Panc1 (cell line): ENCODE results near the gene LSG1. TPM values are rescaled to one million over a fixed set of nuclear protein-coding genes. Genes with fewer than 3 reads are reported as not detected.
"Not testable (repeated sequence)": the region's sequence is repeated elsewhere in the genome, so short reads cannot be mapped to it uniquely, and the experiment has no call there.

ENCODE experiments used
- ATAC-seq: fragments of 200-7000 bp; cut with Tn5 transposase; 2 replicates; pipeline ENCODE4 v1.9.1; 2020; ENCODE audit warnings: mild to moderate bottlenecking, moderate library complexity
- BruUV-seq: library from RNA; stranded (reverse); fragments of 400-500 nt; replicated peaks from 2 replicates; lab custom pipeline; 2021; lab: Mats Ljungman, UMichigan
- CTCF ChIA-PET: fragments of 300-600 bp; sonication (Branson Sonifier 250); formaldehyde crosslinking; loops from one replicate; lab custom pipeline; 2022; ENCODE audit warnings: antibody characterized with exemption; lab: Charles Lee
- POLR2A ChIA-PET: fragments of 300-600 bp; sonication (Branson Sonifier 250); formaldehyde crosslinking; loops from one replicate; lab custom pipeline; 2022; ENCODE audit warnings: antibody characterized with exemption; lab: Charles Lee
- DNase-seq: peaks from one replicate; pipeline ENCODE4 v3.0.0-alpha.2; 2010; ENCODE audit warnings: low read depth, low spot score
- H3K27ac ChIP-seq: 2 replicates; pipeline ENCODE4 v1.5.1; 2011; ENCODE audit warnings: mild to moderate bottlenecking, low read length, inconsistent platforms
- H3K27me3 ChIP-seq: fragments of 200-500 bp; sonication (Bioruptor generic); 2 replicates; pipeline ENCODE4 v1.6.0; 2014; ENCODE audit warnings: low read length, inconsistent platforms; ENCODE audit not compliant: control insufficient read depth, insufficient read depth
- H3K36me3 ChIP-seq: fragments of 200-500 bp; sonication (Bioruptor generic); 2 replicates; pipeline ENCODE4 v1.5.1; 2014; ENCODE audit warnings: inconsistent platforms, mild to moderate bottlenecking, low read length, moderate library complexity; ENCODE audit not compliant: control insufficient read depth, insufficient read depth
- H3K4me1 ChIP-seq: 2 replicates; pipeline ENCODE4 v1.5.1; 2011; ENCODE audit warnings: inconsistent platforms, mild to moderate bottlenecking, low read length, moderate library complexity; ENCODE audit not compliant: control insufficient read depth, insufficient read depth
- H3K4me3 ChIP-seq, 2 experiments: 2 replicates each; pipeline ENCODE4 v1.5.1; 2011 to 2012; ENCODE audit warnings: low read depth in 2 of 2, low read length in 2 of 2, mild to moderate bottlenecking in 2 of 2, inconsistent platforms in 1 of 2, moderate library complexity in 1 of 2
- H3K9me3 ChIP-seq: fragments of 200-500 bp; sonication (Bioruptor generic); 2 replicates; pipeline ENCODE4 v1.5.1; 2014; ENCODE audit warnings: low read depth, mild to moderate bottlenecking, inconsistent platforms, low read length, moderate library complexity; ENCODE audit not compliant: control insufficient read depth, insufficient read depth
- POLR2AphosphoS5 ChIP-seq: IDR thresholded peaks from 2 replicates; pipeline ENCODE4 v1.6.1; 2012; ENCODE audit warnings: mild to moderate bottlenecking, low read depth, low read length, moderate library complexity
- REST ChIP-seq, 2 experiments: IDR thresholded peaks; 2 replicates each; pipeline ENCODE4 v1.6.1; 2011 to 2012; ENCODE audit warnings: low read depth in 2 of 2, control low read depth in 1 of 2, low read length in 1 of 2, mild to moderate bottlenecking in 1 of 2, moderate library complexity in 1 of 2; ENCODE audit not compliant: insufficient read depth in 1 of 2
- SIN3A ChIP-seq: IDR thresholded peaks from 2 replicates; pipeline ENCODE4 v1.6.1; 2012; ENCODE audit warnings: low read depth, mild to moderate bottlenecking, low read length, moderate library complexity, borderline replicate concordance; ENCODE audit not compliant: insufficient read depth
- TCF7L2 ChIP-seq: IDR thresholded peaks from 2 replicates; pipeline ENCODE4 v1.6.1; 2011; ENCODE audit warnings: mild to moderate bottlenecking, low read depth, low read length, inconsistent platforms
- in situ Hi-C: cut with HindIII; loops from 2 replicates; pipeline ENCODE4 v1.10.0; 2016; ENCODE audit warnings: low sequenced_read_pairs, low pct_unique_long_range_greater_than_20kb
- intact Hi-C: fragments of 100-400 bp; cut with micrococcal nuclease; formaldehyde crosslinking; loops from one replicate; pipeline ENCODE4 v1.10.0; 2022; ENCODE audit not compliant: unreplicated experiment
- total RNA-seq: library from RNA; stranded (reverse); gene quantifications from one replicate; pipeline ENCODE4 v1.2.1, GENCODE V29; 2021; ENCODE audit not compliant: unreplicated experiment
- TF ChIP-seq, protein P1 (sequence below): fragments of 450-650 bp; IDR thresholded peaks from 2 replicates; pipeline ENCODE4 v1.5.1; 2017; ENCODE audit warnings: mild to moderate bottlenecking

The LSG1 gene
- total RNA-seq, 1 experiment from 2014 or later: 72.9 TPM

DNA sequence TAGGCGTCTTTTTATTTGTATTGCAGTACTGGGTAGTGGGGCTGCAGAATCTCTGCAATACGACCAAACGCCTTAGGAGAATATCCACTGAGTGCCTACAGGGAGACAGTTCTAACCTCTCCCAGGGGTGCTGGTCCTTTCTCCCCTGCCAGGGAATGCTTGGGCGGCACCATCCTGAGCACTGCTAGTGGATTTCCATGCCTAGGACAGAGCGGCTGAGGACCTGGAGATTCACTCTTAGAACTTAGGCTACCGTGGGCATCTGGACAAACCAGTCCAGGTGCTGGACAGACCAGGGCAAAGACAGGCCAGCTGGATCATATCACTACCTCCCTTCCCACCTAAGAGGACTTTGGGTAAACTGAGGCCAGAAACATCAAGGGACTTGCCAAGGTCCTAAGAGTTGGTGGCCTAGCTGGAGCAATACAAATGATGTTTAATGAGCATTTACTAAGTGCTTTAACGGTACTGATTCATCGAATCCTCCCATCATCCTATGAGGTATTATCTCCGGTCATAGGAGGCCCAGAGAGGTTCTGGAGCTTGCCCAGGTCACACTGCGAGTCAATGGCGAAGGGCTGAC lies 39.7 kb downstream of the LSG1 start:
- ATAC-seq (peak; percentile 40; the same call in 1 of the 2 replicates), DNase-seq (no peak)
- BruUV-seq: TSS peak; percentile 71
- Histone ChIP-seq H3K27ac (peak overlapping the region; percentile 93), H3K9me3 (peaks cover 13% of the 10 kb centered on the region; the same call in 1 of the 2 replicates), H3K4me3 (peak overlapping the region; percentile 83 to 85), H3K27me3 (no peaks in the 10 kb centered on the region), H3K4me1 (peaks cover 3% of the 10 kb centered on the region; the same call in 1 of the 2 replicates), H3K36me3 (peaks cover 2% of the 10 kb centered on the region; the same call in 1 of the 2 replicates)
- TF ChIP-seq POLR2AphosphoS5 (no peak), SIN3A (no peak), TCF7L2 (no peak), REST (IDR thresholded peaks at IDR 0.05; ENCODE audit: insufficient read depth in 1 of 2, low read depth in 2 of 2, low read length in 1 of 2) (no peak)
- TF ChIP-seq, protein P1, sequence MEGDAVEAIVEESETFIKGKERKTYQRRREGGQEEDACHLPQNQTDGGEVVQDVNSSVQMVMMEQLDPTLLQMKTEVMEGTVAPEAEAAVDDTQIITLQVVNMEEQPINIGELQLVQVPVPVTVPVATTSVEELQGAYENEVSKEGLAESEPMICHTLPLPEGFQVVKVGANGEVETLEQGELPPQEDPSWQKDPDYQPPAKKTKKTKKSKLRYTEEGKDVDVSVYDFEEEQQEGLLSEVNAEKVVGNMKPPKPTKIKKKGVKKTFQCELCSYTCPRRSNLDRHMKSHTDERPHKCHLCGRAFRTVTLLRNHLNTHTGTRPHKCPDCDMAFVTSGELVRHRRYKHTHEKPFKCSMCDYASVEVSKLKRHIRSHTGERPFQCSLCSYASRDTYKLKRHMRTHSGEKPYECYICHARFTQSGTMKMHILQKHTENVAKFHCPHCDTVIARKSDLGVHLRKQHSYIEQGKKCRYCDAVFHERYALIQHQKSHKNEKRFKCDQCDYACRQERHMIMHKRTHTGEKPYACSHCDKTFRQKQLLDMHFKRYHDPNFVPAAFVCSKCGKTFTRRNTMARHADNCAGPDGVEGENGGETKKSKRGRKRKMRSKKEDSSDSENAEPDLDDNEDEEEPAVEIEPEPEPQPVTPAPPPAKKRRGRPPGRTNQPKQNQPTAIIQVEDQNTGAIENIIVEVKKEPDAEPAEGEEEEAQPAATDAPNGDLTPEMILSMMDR: no peak
- intact Hi-C loops (no loop called here), in situ Hi-C loops (no loop called here)
- ChIA-PET POLR2A (no interaction called here), CTCF (interaction anchor here (0.7 kb wide), 1 partner anchor 160 kb away, joined by 3 read pairs; no protein-coding TSS in a partner anchor)

DNA sequence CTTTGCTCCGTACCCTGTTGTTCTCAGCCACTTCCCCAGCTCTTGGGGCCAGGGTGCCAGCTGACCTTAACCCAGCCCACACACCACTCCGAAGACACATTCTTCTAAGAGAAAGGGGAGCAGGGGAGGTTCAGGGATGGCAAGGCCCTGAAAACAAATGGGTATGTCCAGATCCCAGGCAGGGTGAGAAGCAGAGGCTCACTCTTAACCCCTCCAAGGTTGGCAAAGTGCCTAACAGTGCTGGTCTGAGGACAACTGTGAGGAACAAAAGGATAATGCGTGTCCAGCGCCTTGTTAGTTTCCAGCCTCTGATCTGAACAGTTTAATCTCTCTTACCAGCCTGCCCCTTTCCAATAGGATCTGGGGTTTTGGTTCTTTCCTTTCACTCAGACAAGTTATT lies 40.3 kb downstream of the LSG1 start:
- TF ChIP-seq POLR2AphosphoS5: no peak
- no peak for TF ChIP-seq SIN3A
- no peak for TF ChIP-seq TCF7L2
- POLR2A ChIA-PET: no interaction called here
- H3K36me3 ChIP-seq: peaks cover 2% of the 10 kb centered on the region; the same call in 1 of the 2 replicates
- peak overlapping the region; percentile 93 for H3K27ac ChIP-seq
- CTCF ChIA-PET: interaction anchor here (0.6 kb wide), 1 partner anchor 566 kb away, joined by 3 read pairs; no protein-coding TSS in a partner anchor
- intact Hi-C loops: no loop called here
- no peak overlapping the region for H3K4me3 ChIP-seq
- DNase-seq (no peak), ATAC-seq (no peak)
- peaks cover 3% of the 10 kb centered on the region; the same call in 1 of the 2 replicates for H3K4me1 ChIP-seq
- in situ Hi-C loops: no loop called here
- peaks cover 13% of the 10 kb centered on the region; the same call in 1 of the 2 replicates for H3K9me3 ChIP-seq
- no peaks in the 10 kb centered on the region for H3K27me3 ChIP-seq
- no TSS peak for BruUV-seq

DNA sequence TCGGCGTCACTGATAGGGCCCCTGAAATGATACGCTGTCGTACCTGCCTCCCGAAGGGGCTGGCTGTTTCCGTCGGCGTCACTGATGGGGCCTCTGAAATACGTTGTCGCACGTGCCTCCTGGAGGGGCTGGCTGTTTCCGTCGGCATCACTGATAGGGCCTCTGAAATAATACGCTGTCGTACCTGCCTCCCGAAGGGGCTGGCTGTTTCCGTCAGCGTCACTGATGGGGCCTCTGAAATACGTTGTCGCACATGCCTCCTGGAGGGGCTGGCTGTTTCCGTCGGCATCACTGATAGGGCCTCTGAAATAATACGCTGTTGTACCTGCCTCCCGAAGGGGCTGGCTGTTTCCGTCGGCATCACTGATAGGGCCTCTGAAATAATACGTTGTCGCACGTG lies 41.3 kb downstream of the LSG1 start:
- H3K36me3 ChIP-seq, BruUV-seq, H3K27me3 ChIP-seq, POLR2A ChIA-PET, H3K4me1 ChIP-seq, in situ Hi-C loops, intact Hi-C loops, H3K4me3 ChIP-seq, ATAC-seq, CTCF ChIA-PET, H3K27ac ChIP-seq, DNase-seq: not testable (repeated sequence)
- peaks cover 13% of the 10 kb centered on the region; the same call in 1 of the 2 replicates for H3K9me3 ChIP-seq
